H9 (cell line): ENCODE results near the gene BCL6B. TPM values are rescaled to one million over a fixed set of nuclear protein-coding genes. Genes with fewer than 3 reads are reported as not detected.

Experiments used
- DNase-seq: peaks from one replicate; pipeline ENCODE4 v3.0.0-alpha.2; 2017
- H2AFZ ChIP-seq: one replicate; pipeline ENCODE4 v1.6.1; 2013; ENCODE audit warnings: mild to moderate bottlenecking, low read length, control low read depth, moderate library complexity
- H2AK5ac ChIP-seq: 2 replicates; pipeline ENCODE4 v1.6.1; 2013; ENCODE audit warnings: low read length, control low read depth, mixed read lengths; ENCODE audit not compliant: insufficient read length
- H2BK120ac ChIP-seq: one replicate; pipeline ENCODE4 v1.6.1; 2013; ENCODE audit warnings: low read depth, mild to moderate bottlenecking, low read length, control low read depth, inconsistent platforms; ENCODE audit not compliant: poor library complexity, severe bottlenecking
- H2BK12ac ChIP-seq: 2 replicates; pipeline ENCODE4 v1.6.1; 2013; ENCODE audit warnings: low read length, control low read depth, mixed read lengths, low read depth; ENCODE audit not compliant: insufficient read length
- H2BK15ac ChIP-seq: 2 replicates; pipeline ENCODE4 v1.6.1; 2013; ENCODE audit warnings: low read depth, low read length, control low read depth
- H2BK20ac ChIP-seq: one replicate; pipeline ENCODE4 v1.6.1; 2013; ENCODE audit warnings: low read depth, mild to moderate bottlenecking, low read length, control low read depth, inconsistent platforms; ENCODE audit not compliant: poor library complexity, severe bottlenecking
- H2BK5ac ChIP-seq: 2 replicates; pipeline ENCODE4 v1.6.1; 2013; ENCODE audit warnings: low read length, control low read depth, mixed read lengths; ENCODE audit not compliant: insufficient read length
- H3K14ac ChIP-seq: 2 replicates; pipeline ENCODE4 v1.6.1; 2013; ENCODE audit warnings: low read length, control low read depth; ENCODE audit not compliant: insufficient read depth
- H3K18ac ChIP-seq: 2 replicates; pipeline ENCODE4 v1.6.1; 2013; ENCODE audit warnings: low read depth, mild to moderate bottlenecking, mixed read lengths, low read length, control low read depth; ENCODE audit not compliant: insufficient read length
- H3K23ac ChIP-seq: 2 replicates; pipeline ENCODE4 v1.6.1; 2013; ENCODE audit warnings: low read length, control low read depth, mixed read lengths, low read depth; ENCODE audit not compliant: insufficient read length
- H3K23me2 ChIP-seq: 2 replicates; pipeline ENCODE4 v1.6.1; 2013; ENCODE audit warnings: low read depth, mild to moderate bottlenecking, mixed read lengths, low read length, control low read depth; ENCODE audit not compliant: insufficient read length, poor library complexity, severe bottlenecking
- H3K27ac ChIP-seq: 2 replicates; pipeline ENCODE4 v1.5.1; 2013; ENCODE audit warnings: low read length, control low read depth, mixed read lengths, low read depth; ENCODE audit not compliant: insufficient read length
- H3K27me3 ChIP-seq: 2 replicates; pipeline ENCODE4 v1.6.1; 2013; ENCODE audit warnings: low read length, control low read depth, inconsistent platforms; ENCODE audit not compliant: insufficient read depth
- H3K4ac ChIP-seq: 2 replicates; pipeline ENCODE4 v1.6.1; 2013; ENCODE audit warnings: low read depth, mild to moderate bottlenecking, control low read depth, inconsistent platforms, low read length, moderate library complexity
- H3K4me1 ChIP-seq: 2 replicates; pipeline ENCODE4 v1.6.1; 2013; ENCODE audit warnings: low read length, control low read depth, inconsistent platforms; ENCODE audit not compliant: insufficient read depth
- H3K4me2 ChIP-seq: 2 replicates; pipeline ENCODE4 v1.6.1; 2013; ENCODE audit warnings: low read length, control low read depth, mixed read lengths; ENCODE audit not compliant: insufficient read length, insufficient read depth
- H3K56ac ChIP-seq: 2 replicates; pipeline ENCODE4 v1.6.1; 2013; ENCODE audit warnings: low read depth, mild to moderate bottlenecking, mixed read lengths, low read length, control low read depth; ENCODE audit not compliant: insufficient read length
- H3K79me1 ChIP-seq: 2 replicates; pipeline ENCODE4 v1.6.1; 2013; ENCODE audit warnings: low read depth, mild to moderate bottlenecking, moderate library complexity, low read length, control low read depth, inconsistent platforms; ENCODE audit not compliant: insufficient read depth, poor library complexity, severe bottlenecking
- H3K79me2 ChIP-seq: 2 replicates; pipeline ENCODE4 v1.6.1; 2013; ENCODE audit warnings: low read length, control low read depth, inconsistent platforms; ENCODE audit not compliant: insufficient read depth
- H3K9ac ChIP-seq: 2 replicates; pipeline ENCODE4 v1.6.1; 2013; ENCODE audit warnings: low read length, control low read depth, mixed read lengths; ENCODE audit not compliant: insufficient read length; ENCODE audit errors: extremely low read depth
- H3K9me3 ChIP-seq: one replicate; pipeline ENCODE4 v1.6.1; 2013; ENCODE audit warnings: low read depth, low read length, inconsistent platforms; ENCODE audit not compliant: control insufficient read depth
- H3T11ph ChIP-seq: one replicate; pipeline ENCODE4 v1.6.1; 2013; ENCODE audit warnings: mild to moderate bottlenecking, low read length, control low read depth, inconsistent platforms
- H4K20me1 ChIP-seq: one replicate; pipeline ENCODE4 v1.6.1; 2013; ENCODE audit not compliant: control insufficient read depth, insufficient read length, insufficient read depth
- H4K5ac ChIP-seq: 2 replicates; pipeline ENCODE4 v1.6.1; 2013; ENCODE audit warnings: low read depth, mild to moderate bottlenecking, mixed read lengths, low read length, control low read depth; ENCODE audit not compliant: insufficient read length
- H4K8ac ChIP-seq: replicated peaks from 2 replicates; pipeline ENCODE4 v1.6.1; 2013; ENCODE audit warnings: low read length, control low read depth, mixed read lengths, low read depth; ENCODE audit not compliant: insufficient read length
- H4K91ac ChIP-seq: 2 replicates; pipeline ENCODE4 v1.6.1; 2013; ENCODE audit warnings: low read depth, mild to moderate bottlenecking, moderate library complexity, mixed read lengths, low read length, control low read depth; ENCODE audit not compliant: insufficient read length
- H3K27ac Mint-ChIP-seq, 3 experiments: 2 replicates in 2 of 3; 3 replicates in 1 of 3; pipeline ENCODE4 v1.8.0; 2020 to 2021; ENCODE audit warnings: mixed read lengths in 3 of 3, mild to moderate bottlenecking in 1 of 3, moderate library complexity in 1 of 3
- H3K27me3 Mint-ChIP-seq: 2 replicates; pipeline ENCODE4 v1.8.0; 2021; ENCODE audit warnings: low read depth, mild to moderate bottlenecking, moderate library complexity, mixed read lengths
- H3K36me3 Mint-ChIP-seq, 3 experiments: 2 replicates in 2 of 3; 3 replicates in 1 of 3; pipeline ENCODE4 v1.8.0; 2020 to 2021; ENCODE audit warnings: low read depth in 3 of 3, mixed read lengths in 3 of 3; ENCODE audit not compliant: insufficient read depth in 1 of 3
- H3K4me1 Mint-ChIP-seq, 2 experiments: 2 replicates each; pipeline ENCODE4 v1.8.0; 2020; ENCODE audit warnings: mixed read lengths in 2 of 2
- H3K4me3 Mint-ChIP-seq, 2 experiments: 2 replicates in 1 of 2; 3 replicates in 1 of 2; pipeline ENCODE4 v1.8.0; 2020 to 2021; ENCODE audit warnings: mild to moderate bottlenecking in 2 of 2, mixed read lengths in 2 of 2, moderate library complexity in 1 of 2
- H3K9me3 Mint-ChIP-seq, 2 experiments: 2 replicates in 1 of 2; 3 replicates in 1 of 2; pipeline ENCODE4 v1.8.0; 2020; ENCODE audit warnings: mild to moderate bottlenecking in 2 of 2, mixed read lengths in 2 of 2, moderate library complexity in 1 of 2
- CTCF ChIP-seq: fragments of 200-600 bp; sonication (generic); conservative IDR thresholded peaks from 3 replicates; pipeline ENCODE4 v1.8.0; 2021; ENCODE audit warnings: antibody characterized with exemption, mild to moderate bottlenecking
- WGBS: extraction: QIAGEN DNeasy Blood & Tissue Kit; methylation state at CpG from one replicate; pipeline ENCODE4 v1.1.7; 2013; ENCODE audit warnings: missing lambda C conversion rate, low lambda C conversion rate, mixed read lengths; ENCODE audit not compliant: insufficient read length; ENCODE audit errors: extremely low coverage; 5-methylcytosine and 5-hydroxymethylcytosine counted together
- total RNA-seq: library from RNA; stranded (reverse); gene quantifications from 2 replicates; pipeline ENCODE4 v1.2.1, GENCODE V29; 2021

BCL6B gene
- total RNA-seq, 1 experiment from 2014 or later = 3.3 TPM

DNA sequence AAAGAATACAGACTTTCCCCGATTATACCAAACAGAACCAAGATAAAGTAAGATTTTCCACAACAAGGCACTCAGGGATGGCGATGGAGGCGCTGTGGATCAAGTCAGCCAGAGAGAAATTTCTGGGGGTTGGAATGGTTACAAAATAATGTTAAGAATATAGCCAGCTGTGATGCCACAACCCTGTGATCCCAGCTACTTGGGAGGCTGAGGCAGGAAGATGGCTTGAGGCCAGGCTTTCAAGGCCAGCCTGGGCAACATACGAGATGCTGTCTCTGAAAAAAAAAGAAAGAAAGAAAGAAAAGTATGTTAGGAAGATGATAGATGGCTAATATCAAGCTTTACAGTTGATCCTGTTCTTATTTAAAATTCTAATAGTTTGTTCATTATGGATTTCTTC, 37.6 kb upstream of the BCL6B start:
- H4K91ac ChIP-seq = no peak overlapping the region
- no peak overlapping the region for H2BK5ac ChIP-seq
- H4K8ac ChIP-seq = no peak overlapping the region
- no peak overlapping the region for H2AFZ ChIP-seq
- no peak overlapping the region for H3K14ac ChIP-seq
- H3K9me3 ChIP-seq = no peaks in the 10 kb centered on the region
- no peaks in the 10 kb centered on the region for H3K23me2 ChIP-seq
- TF ChIP-seq CTCF = no peak
- no peak overlapping the region for H3K18ac ChIP-seq
- no peak overlapping the region for H4K5ac ChIP-seq
- Mint-ChIP-seq H3K4me3 (no peak overlapping the region), H3K36me3 (no peaks in the 10 kb centered on the region), H3K27ac (no peak overlapping the region), H3K4me1 (no peaks in the 10 kb centered on the region), H3K9me3 (peaks cover 0 to under 1% of the 10 kb centered on the region in 2 experiments; a peak in 1 of 5 replicates), H3K27me3 (peaks cover 24% of the 10 kb centered on the region)
- no peak overlapping the region for H3K56ac ChIP-seq
- no peaks in the 10 kb centered on the region for H3K27me3 ChIP-seq
- H2BK12ac ChIP-seq = no peak overlapping the region
- H3K4ac ChIP-seq = no peak overlapping the region
- no peak overlapping the region for H3K23ac ChIP-seq
- H2BK15ac ChIP-seq = no peak overlapping the region
- H2BK120ac ChIP-seq = no peak overlapping the region
- H4K20me1 ChIP-seq = no peaks in the 10 kb centered on the region
- no peaks in the 10 kb centered on the region for H3K4me1 ChIP-seq
- no CpG with 5 or more reads among the region's 4 CpGs for WGBS
- no peaks in the 10 kb centered on the region for H3K79me1 ChIP-seq
- no peak overlapping the region for H3T11ph ChIP-seq
- no peak overlapping the region for H3K9ac ChIP-seq
- DNase-seq = no peak
- no peak overlapping the region for H3K27ac ChIP-seq
- no peak overlapping the region for H2AK5ac ChIP-seq
- H3K79me2 ChIP-seq = no peaks in the 10 kb centered on the region
- no peak overlapping the region for H2BK20ac ChIP-seq
- H3K4me2 ChIP-seq = no peak overlapping the region
